ENCODE results near the gene EFEMP2.

Gene EFEMP2

GRCh38 chr11:65817835-65818680 is 54.5 kb downstream of the EFEMP2 start:
- peak; percentile 97 for DNase-seq

- no peak for DNase-seq
These were observed 55.2 kb downstream of the EFEMP2 start for GRCh38 chr11:65817312-65817834.

- no peak for DNase-seq
These were observed 55.9 kb downstream of the EFEMP2 start for GRCh38 chr11:65816696-65817095.
